Loucy (cell line): ENCODE measurements around the gene MIER2.

ENCODE experiments used
- H2AFZ ChIP-seq: fragments of 200-600 bp; sonication (generic); 2 replicates; pipeline ENCODE4 v1.6.0; 2016; ENCODE audit warnings: antibody characterized with exemption, mild to moderate bottlenecking, low read length, moderate library complexity
- H3F3A ChIP-seq: fragments of 200-600 bp; 2 replicates; pipeline ENCODE4 v1.6.0; 2016; ENCODE audit warnings: antibody characterized with exemption, low read depth, mild to moderate bottlenecking
- H3K27me3 ChIP-seq: fragments of 200-600 bp; sonication (generic); 2 replicates; pipeline ENCODE4 v1.6.1; 2014; ENCODE audit warnings: low read length, mild to moderate bottlenecking; ENCODE audit not compliant: insufficient read depth, poor library complexity, severe bottlenecking
- H3K36me3 ChIP-seq: fragments of 200-600 bp; sonication (generic); 2 replicates; pipeline ENCODE4 v1.6.1; 2016; ENCODE audit warnings: low read length; ENCODE audit not compliant: insufficient read depth
- H3K4me1 ChIP-seq: fragments of 200-600 bp; sonication (generic); 2 replicates; pipeline ENCODE4 v1.5.1; 2014; ENCODE audit warnings: low read length, mild to moderate bottlenecking; ENCODE audit not compliant: insufficient read depth, poor library complexity, severe bottlenecking
- H3K4me2 ChIP-seq: fragments of 200-600 bp; sonication (generic); 2 replicates; pipeline ENCODE4 v1.6.0; 2014; ENCODE audit warnings: antibody characterized with exemption, low read length, low read depth, mild to moderate bottlenecking; ENCODE audit not compliant: poor library complexity, severe bottlenecking
- H3K4me3 ChIP-seq: fragments of 200-600 bp; sonication (generic); 2 replicates; pipeline ENCODE4 v1.5.1; 2014; ENCODE audit warnings: low read length, mild to moderate bottlenecking, mixed read lengths; ENCODE audit not compliant: poor library complexity, severe bottlenecking
- H3K79me2 ChIP-seq: fragments of 200-600 bp; sonication (generic); 2 replicates; pipeline ENCODE4 v1.6.1; 2014; ENCODE audit warnings: low read length; ENCODE audit not compliant: insufficient read depth
- H3K9ac ChIP-seq: fragments of 200-600 bp; sonication (generic); 2 replicates; pipeline ENCODE4 v1.6.0; 2014; ENCODE audit warnings: mild to moderate bottlenecking, low read depth, low read length, moderate library complexity; ENCODE audit not compliant: poor library complexity, severe bottlenecking
- H3K9me2 ChIP-seq: fragments of 200-600 bp; sonication (generic); replicated peaks from 2 replicates; pipeline ENCODE4 v1.6.1; 2016; ENCODE audit warnings: low read depth, low read length, mixed read lengths
- H3K9me3 ChIP-seq: fragments of 200-600 bp; sonication (generic); 2 replicates; pipeline ENCODE4 v1.6.1; 2014; ENCODE audit warnings: mild to moderate bottlenecking, antibody characterized with exemption, low read length, low read depth; ENCODE audit not compliant: insufficient read depth
- H4K20me1 ChIP-seq: fragments of 200-600 bp; sonication (generic); 2 replicates; pipeline ENCODE4 v1.6.0; 2014; ENCODE audit warnings: antibody characterized with exemption, low read length, mild to moderate bottlenecking; ENCODE audit not compliant: insufficient read depth, poor library complexity, severe bottlenecking
- CTCF ChIP-seq: fragments of 200-600 bp; sonication (generic); conservative IDR thresholded peaks from 2 replicates; pipeline ENCODE4 v1.5.1; 2014; ENCODE audit warnings: mild to moderate bottlenecking, antibody characterized with exemption, low read length
- EZH2phosphoT487 ChIP-seq: fragments of 200-600 bp; IDR thresholded peaks from 2 replicates; pipeline ENCODE4 v1.6.1; 2018; ENCODE audit warnings: antibody characterized with exemption, mild to moderate bottlenecking, moderate library complexity, borderline replicate concordance

MIER2 gene

GRCh38 chr19:288911-289310, 55.7 kb downstream of the MIER2 start:
- H4K20me1 ChIP-seq = no peaks in the 10 kb centered on the region
- no peaks in the 10 kb centered on the region for H3K9me2 ChIP-seq
- no peaks in the 10 kb centered on the region for H3K4me1 ChIP-seq
- no peak overlapping the region for H3K4me3 ChIP-seq
- H3K36me3 ChIP-seq = no peaks in the 10 kb centered on the region
- H3K9ac ChIP-seq = no peak overlapping the region
- H3K9me3 ChIP-seq = no peaks in the 10 kb centered on the region
- TF ChIP-seq EZH2phosphoT487 (no peak), CTCF (no peak)
- no peaks in the 10 kb centered on the region for H3K79me2 ChIP-seq
- H3K27me3 ChIP-seq = no peaks in the 10 kb centered on the region
- no peak overlapping the region for H2AFZ ChIP-seq
- no peaks in the 10 kb centered on the region for H3F3A ChIP-seq
- H3K4me2 ChIP-seq = no peak overlapping the region

- H3K27me3 ChIP-seq = no peaks in the 10 kb centered on the region
- H3K79me2 ChIP-seq = no peaks in the 10 kb centered on the region
- H4K20me1 ChIP-seq = no peaks in the 10 kb centered on the region
- H3K9me2 ChIP-seq = no peaks in the 10 kb centered on the region
- no peaks in the 10 kb centered on the region for H3K9me3 ChIP-seq
- H2AFZ ChIP-seq = no peak overlapping the region
- H3K4me2 ChIP-seq = no peak overlapping the region
- H3K9ac ChIP-seq = no peak overlapping the region
- no peaks in the 10 kb centered on the region for H3K4me1 ChIP-seq
- no peak for TF ChIP-seq CTCF
- TF ChIP-seq EZH2phosphoT487 = no peak
- no peaks in the 10 kb centered on the region for H3F3A ChIP-seq
- no peak overlapping the region for H3K4me3 ChIP-seq
- no peaks in the 10 kb centered on the region for H3K36me3 ChIP-seq
Observed at GRCh38 chr19:287381-287871, 57.2 kb downstream of the MIER2 start.

- H3K36me3 ChIP-seq = no peaks in the 10 kb centered on the region
Observed at GRCh38 chr19:283395-283794, 61.2 kb downstream of the MIER2 start.

More at GRCh38 chr19:283395-283794, 61.2 kb downstream of the MIER2 start:
- Histone ChIP-seq H3K9me3 (no peaks in the 10 kb centered on the region; the same call in 1 of the 2 replicates), H4K20me1 (no peaks in the 10 kb centered on the region), H3K9me2 (no peaks in the 10 kb centered on the region), H3K9ac (no peak overlapping the region), H3F3A (no peaks in the 10 kb centered on the region), H2AFZ (no peak overlapping the region), H3K4me2 (no peak overlapping the region), H3K4me3 (no peak overlapping the region), H3K27me3 (no peaks in the 10 kb centered on the region), H3K4me1 (no peaks in the 10 kb centered on the region), H3K79me2 (no peaks in the 10 kb centered on the region)
- TF ChIP-seq CTCF (no peak), EZH2phosphoT487 (no peak)
